GM18517 (cell line): ENCODE measurements around the gene BAAT.
"Not testable (repeated sequence)": the region's sequence is repeated elsewhere in the genome, so short reads cannot be mapped to it uniquely, and the experiment has no call there.

Source experiments
- ATAC-seq: cut with Tn5 transposase; IDR thresholded peaks from one replicate; pipeline ENCODE4 v1.9.1; 2021; ENCODE audit warnings: mild to moderate bottlenecking, moderate library complexity; ENCODE audit not compliant: unreplicated experiment

The BAAT gene

GRCh38 chr9:101384873-101385536, at the start of gene BAAT:
Gene BAAT (minus strand): TSS chr9:101385006. CDS start chr9:101371404, 13,602 bp downstream.
- not testable (repeated sequence) for ATAC-seq

DNA sequence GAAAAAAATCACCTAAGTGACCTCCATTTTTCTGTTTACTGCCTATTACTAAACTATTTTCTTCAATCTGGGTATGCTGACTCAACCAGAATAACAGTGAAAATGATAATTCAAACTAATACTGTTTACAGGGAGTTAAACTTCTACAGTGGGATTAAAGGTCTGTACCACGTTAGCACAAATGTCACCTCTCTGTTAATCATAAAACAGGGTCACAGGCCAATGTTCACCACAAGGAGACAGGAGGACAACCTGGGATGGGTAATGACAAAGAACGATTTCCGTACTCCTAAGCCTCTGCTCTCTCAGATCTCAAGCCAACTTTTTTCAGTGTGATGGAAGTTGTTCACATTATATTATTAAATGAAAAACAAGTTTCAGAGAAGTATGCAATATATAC, 48.4 kb upstream of the BAAT start:
- no peak for ATAC-seq

- no peak for ATAC-seq
Observed at GRCh38 chr9:101432740-101433139, 47.9 kb upstream of the BAAT start.

DNA sequence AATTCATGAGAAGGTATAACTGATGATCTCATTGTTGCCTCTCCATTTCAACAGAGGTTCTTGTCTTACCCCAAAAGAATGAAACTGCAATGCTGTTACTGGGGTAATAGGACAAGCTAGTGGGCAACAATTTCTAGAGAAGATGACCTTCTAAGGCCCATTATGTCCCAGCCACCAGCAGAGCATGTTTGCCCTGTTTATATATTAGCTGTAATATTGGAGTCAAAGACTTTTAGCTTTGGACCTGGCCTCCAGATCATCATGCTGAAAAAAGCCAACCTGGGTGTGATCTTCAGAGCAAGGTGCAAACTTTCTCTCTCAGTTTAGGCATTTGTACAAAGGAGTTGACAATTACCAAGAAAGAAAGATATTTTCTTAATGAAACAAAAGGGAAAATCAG, 47.4 kb upstream of the BAAT start:
- no peak for ATAC-seq

- ATAC-seq: no peak
Observed at GRCh38 chr9:101429736-101430135, 44.9 kb upstream of the BAAT start.

DNA sequence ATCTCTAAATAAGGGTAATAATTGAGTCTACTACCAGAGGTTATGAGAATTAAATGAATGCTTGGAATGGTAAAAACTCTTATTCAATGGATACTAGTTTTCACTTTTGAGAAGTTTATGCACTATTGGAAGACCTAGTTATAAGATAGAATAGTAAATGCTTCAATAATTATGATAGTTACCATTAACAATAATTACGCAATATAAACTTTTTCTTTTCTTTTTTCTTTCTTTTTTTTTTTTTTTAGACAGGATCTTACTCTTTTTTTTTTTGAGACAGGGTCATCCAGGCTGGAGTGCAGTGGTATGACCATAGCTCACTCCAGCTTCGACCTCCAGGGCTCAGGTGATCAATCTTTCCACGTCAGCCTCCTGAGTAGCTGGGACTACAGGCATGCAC, 44.1 kb upstream of the BAAT start:
- no peak for ATAC-seq

DNA sequence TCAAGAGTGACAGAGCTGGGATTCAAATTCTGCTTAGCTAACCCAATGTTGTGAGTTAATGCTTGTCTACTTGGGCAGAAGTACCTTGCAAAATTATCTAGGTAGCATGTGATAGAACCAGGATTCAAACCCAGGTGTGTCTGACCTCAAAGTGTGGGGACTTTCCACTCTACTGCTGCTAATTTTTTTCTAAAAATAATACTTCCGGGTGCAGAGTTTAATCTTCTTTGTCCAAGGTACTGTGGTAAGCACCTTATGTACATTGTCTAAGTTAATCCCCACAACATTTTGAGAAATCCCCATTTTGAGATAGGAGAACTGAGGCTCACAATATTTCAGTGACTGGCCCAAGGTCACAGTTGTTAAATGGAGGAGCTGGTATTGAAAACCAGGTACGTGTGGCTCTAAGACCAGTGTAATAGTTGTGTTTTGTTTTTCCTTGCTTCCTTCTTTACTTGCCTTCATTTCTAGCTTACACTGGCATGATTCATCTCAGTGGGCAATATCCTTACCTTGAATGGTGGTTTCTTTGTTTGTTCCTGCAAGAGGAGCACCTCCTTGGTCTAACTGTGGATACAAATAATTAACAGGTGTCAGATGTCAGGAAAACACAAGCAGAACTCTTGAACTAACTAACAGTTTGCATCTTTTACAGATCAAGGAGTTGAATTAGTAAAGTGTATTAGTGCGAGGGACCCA, 43.3 kb upstream of the BAAT start:
- no peak for ATAC-seq

DNA sequence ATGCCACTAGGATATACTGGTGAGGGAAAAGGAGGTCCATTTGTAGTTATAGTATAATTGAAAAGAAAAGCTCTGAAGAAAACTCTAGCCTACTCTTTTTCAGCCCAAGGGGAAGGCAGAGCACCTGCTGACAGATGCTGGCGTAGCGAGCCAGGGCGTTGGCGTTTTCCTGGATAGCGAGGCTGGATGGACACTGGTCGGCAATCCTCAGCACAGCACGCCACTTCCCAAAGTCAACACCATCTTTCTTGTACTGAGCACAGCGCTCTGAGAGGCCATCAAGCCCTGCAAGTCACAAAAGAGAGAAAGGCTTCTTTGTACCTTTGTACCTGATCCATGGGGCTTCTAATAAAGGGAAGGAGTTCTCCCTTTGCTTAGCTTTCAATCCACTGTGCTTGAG, 42.6 kb upstream of the BAAT start:
- no peak for ATAC-seq

DNA sequence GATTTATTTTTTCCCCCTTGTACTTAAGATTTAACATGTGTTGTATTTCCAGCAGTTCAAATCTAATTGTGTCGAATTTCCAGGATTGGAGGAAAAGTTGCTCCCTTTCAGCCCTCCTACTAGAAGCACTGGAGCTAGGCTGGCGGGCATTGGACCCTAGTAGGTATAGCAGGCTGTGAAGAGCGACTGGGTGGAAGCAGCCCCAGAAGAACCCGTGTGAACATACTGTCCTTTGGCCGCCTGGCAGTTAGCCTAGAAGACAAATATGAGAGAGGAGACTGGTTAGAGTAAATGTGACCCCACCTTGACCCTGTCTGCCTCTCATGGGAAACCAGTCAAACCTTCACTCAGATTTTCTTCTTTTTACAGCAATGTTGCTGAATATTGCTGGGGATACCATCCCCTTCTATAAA, 36.9 kb upstream of the BAAT start:
- ATAC-seq: no peak

DNA sequence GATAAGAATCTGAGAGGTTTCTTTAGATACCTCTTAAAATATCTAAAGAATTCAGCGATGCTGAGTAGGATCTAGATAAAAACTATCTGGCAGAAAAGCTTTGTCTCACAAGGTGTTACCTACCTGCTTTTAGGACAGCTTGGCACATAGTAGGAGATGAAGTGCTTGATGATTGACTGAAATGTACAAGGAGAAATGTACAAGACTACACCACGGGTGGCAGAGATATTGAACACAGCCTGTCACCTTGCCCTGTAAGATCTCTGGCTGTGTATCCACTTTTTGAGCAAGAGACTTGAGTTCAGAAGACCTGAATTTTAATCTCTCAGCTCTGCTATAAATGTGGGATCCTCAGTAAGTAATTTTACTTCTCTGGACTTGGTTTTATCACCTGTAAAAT, 35.1 kb upstream of the BAAT start:
- ATAC-seq: no peak

DNA sequence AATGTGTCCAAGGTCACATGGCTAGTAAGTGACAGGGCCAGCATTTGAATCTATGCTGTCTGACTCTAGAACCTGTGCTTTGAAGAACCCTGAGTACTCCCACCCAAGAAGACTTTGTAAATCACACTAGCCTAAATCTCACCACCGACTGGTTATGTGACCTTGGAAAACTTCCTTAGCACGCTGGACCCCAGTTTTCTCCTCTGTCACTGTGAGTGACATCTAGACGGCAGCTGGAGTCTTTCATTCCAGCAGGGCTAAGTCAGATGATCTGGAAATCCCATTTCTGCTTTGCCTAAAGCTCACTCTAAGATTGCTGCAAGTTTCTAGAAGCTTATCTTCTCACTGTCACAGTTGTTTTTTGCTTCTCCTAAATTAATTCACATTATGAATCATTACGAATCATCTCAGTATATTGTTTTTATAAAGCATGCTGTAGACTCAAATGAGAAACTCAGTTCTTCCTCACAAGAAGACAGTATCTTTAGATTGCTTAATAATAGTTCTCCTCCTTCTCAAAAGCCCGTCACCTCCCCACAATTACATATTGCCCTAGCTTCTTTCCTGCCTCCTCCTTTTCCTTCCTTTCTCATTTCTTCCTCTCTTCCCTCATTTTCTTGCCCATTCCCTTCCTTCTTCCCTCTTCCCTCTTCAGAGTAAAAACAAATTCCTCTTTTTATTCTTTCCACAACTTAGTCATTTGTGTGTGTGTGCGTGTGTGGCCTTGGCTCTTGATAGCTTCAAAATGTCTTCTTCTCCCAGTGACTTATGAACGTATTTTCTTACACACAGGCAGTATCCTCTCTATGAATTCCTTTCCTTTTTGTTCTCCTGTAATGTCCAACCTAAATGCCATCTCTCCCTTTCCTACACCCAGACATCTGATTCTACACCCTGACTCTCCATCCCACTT, 34.0 kb upstream of the BAAT start:
- ATAC-seq: no peak

DNA sequence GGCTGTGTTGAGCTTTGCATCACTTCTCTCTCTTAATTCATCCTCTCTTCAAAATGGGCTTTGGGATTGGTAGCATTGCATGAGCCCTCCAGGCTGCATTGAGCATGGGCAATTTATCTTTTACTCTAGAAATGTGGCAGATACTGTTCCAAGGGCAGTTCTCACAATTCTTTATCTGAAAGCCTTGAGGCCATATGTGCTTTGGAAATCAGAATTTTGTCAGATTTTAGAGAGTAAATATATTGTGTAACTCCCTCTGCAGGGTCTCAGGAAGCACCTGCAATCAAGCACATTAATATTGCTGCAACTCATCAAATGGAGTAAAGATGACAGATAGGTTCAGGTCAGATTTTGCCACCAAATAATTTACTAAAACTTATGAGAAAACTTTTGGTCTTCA, 33.2 kb upstream of the BAAT start:
- no peak for ATAC-seq

- ATAC-seq: no peak
Observed at GRCh38 chr9:101417389-101417788, 32.6 kb upstream of the BAAT start.

- no peak for ATAC-seq
Observed at GRCh38 chr9:101415578-101415977, 30.8 kb upstream of the BAAT start.

GRCh38 chr9:101414839-101415238, 30.0 kb upstream of the BAAT start:
- no peak for ATAC-seq

DNA sequence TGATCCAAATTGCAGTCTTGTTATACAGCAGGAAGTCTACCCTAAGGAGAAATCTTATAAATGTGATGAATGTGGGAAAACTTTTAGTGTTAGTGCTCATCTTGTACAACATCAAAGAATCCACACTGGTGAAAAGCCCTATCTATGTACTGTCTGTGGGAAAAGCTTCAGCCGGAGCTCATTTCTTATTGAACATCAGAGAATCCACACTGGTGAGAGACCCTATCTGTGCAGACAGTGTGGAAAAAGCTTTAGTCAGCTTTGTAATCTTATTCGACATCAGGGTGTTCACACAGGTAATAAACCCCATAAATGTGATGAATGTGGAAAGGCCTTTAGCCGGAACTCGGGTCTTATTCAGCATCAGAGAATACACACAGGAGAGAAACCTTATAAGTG, 24.3 kb upstream of the BAAT start:
- no peak for ATAC-seq

DNA sequence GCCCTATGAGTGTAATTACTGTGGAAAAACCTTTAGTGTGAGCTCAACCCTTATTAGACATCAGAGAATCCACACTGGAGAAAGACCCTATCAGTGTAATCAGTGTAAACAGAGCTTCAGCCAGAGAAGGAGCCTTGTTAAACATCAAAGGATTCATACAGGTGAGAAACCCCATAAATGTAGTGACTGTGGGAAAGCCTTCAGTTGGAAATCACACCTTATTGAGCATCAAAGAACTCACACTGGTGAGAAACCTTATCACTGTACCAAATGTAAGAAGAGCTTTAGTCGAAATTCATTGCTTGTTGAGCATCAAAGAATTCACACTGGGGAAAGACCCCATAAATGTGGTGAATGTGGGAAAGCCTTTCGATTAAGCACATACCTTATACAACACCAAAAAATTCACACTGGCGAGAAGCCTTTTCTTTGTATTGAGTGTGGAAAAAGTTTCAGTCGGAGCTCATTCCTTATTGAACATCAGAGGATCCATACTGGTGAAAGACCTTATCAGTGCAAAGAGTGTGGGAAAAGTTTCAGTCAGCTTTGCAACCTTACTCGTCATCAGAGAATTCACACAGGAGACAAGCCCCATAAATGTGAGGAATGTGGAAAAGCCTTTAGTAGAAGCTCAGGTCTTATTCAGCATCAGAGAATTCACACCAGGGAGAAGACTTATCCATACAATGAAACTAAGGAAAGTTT, 23.7 kb upstream of the BAAT start:
- no peak for ATAC-seq

GRCh38 chr9:101403516-101404285, 18.9 kb upstream of the BAAT start:
- no peak for ATAC-seq

DNA sequence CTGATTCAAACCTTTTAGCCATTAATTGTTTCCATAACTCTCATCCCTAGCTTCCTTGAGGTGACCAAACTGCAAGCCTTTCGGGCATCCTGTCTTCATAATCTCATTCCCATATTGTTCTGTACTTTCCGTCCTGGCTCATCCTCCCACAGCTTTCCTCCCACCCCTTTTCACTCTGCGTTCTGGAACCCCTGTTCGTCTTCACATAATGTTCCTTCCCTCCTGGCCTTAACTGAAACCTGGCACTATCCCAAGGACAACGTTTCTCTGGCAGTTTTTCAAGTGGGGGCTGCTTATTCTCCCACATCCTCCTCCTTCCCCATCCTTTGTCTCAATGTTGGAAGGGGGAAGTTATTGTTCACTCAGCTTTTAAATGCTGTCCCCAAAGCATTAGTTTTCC, 15.3 kb upstream of the BAAT start:
- no peak for ATAC-seq

- ATAC-seq: no peak
Observed at GRCh38 chr9:101399643-101399970, 14.8 kb upstream of the BAAT start.
